ENCODE results near the gene NRXN3. TPM values are rescaled to one million over a fixed set of nuclear protein-coding genes. Genes with fewer than 3 reads are reported as not detected.

The NRXN3 gene
- total RNA-seq, 1 experiment from 2014 or later, result 1.1 TPM

GRCh38 chr14:78335531-78335930, 165.4 kb downstream of the NRXN3 start:
- Histone ChIP-seq H3K27me3 (ENCODE audit: low read length) (no peaks in the 10 kb centered on the region), H3K79me2 (ENCODE audit: low read length) (no peaks in the 10 kb centered on the region), H3K9me2 (replicated peaks; ENCODE audit: low read length) (no peaks in the 10 kb centered on the region), H3K9me3 (ENCODE audit: low read length) (no peaks in the 10 kb centered on the region), H4K20me1 (ENCODE audit: low read length) (no peaks in the 10 kb centered on the region), H3F3A (ENCODE audit: low read length, unreplicated experiment) (no peaks in the 10 kb centered on the region), H3K36me3 (ENCODE audit: low read depth, low read length) (no peaks in the 10 kb centered on the region), H3K9ac (ENCODE audit: low read length) (no peak overlapping the region), H3K4me1 (ENCODE audit: insufficient read depth, low read length) (no peaks in the 10 kb centered on the region), H2AFZ (ENCODE audit: low read length) (no peak overlapping the region), H3K27ac (ENCODE audit: low read length) (no peak overlapping the region), H3K4me2 (ENCODE audit: low read length) (no peak overlapping the region), H3K4me3 (ENCODE audit: low read length) (no peak overlapping the region)
- ATAC-seq (no peak), DNase-seq (no peak)
- CTCF ChIA-PET, result no interaction called here
- intact Hi-C loops (cut with micrococcal nuclease), result no loop called here
- no TSS peak for BruUV-seq (replicated peaks)
- TF ChIP-seq CTCF (conservative IDR thresholded peaks at IDR 0.05; ENCODE audit: low read depth, low read length) (no peak), EZH2phosphoT487 (IDR thresholded peaks at IDR 0.05; ENCODE audit: borderline replicate concordance, low read length) (no peak), EZH2 (IDR thresholded peaks at IDR 0.05; ENCODE audit: low read length, unreplicated experiment) (no peak)
- POLR2A ChIA-PET (ENCODE audit: unreplicated experiment), result no interaction called here

- H3K27me3 ChIP-seq (ENCODE audit: low read length), result no peaks in the 10 kb centered on the region
- intact Hi-C loops (cut with micrococcal nuclease), result no loop called here
- no peak for ATAC-seq
- no TSS peak for BruUV-seq (replicated peaks)
- H3K27ac ChIP-seq (ENCODE audit: low read length), result no peak overlapping the region
- POLR2A ChIA-PET (ENCODE audit: unreplicated experiment), result no interaction called here
- no peak overlapping the region for H2AFZ ChIP-seq (ENCODE audit: low read length)
- no peaks in the 10 kb centered on the region for H3K9me2 ChIP-seq (replicated peaks; ENCODE audit: low read length)
- CTCF ChIA-PET, result no interaction called here
- H3K9ac ChIP-seq (ENCODE audit: low read length), result no peak overlapping the region
- DNase-seq, result no peak
- H3K4me2 ChIP-seq (ENCODE audit: low read length), result no peak overlapping the region
- H3F3A ChIP-seq (ENCODE audit: low read length, unreplicated experiment), result no peaks in the 10 kb centered on the region
- no peaks in the 10 kb centered on the region for H3K4me1 ChIP-seq (ENCODE audit: insufficient read depth, low read length)
- no peaks in the 10 kb centered on the region for H3K9me3 ChIP-seq (ENCODE audit: low read length)
- no peaks in the 10 kb centered on the region for H4K20me1 ChIP-seq (ENCODE audit: low read length)
- TF ChIP-seq EZH2 (IDR thresholded peaks at IDR 0.05; ENCODE audit: low read length, unreplicated experiment), result no peak
- TF ChIP-seq EZH2phosphoT487 (IDR thresholded peaks at IDR 0.05; ENCODE audit: borderline replicate concordance, low read length), result no peak
- no peak for TF ChIP-seq CTCF (conservative IDR thresholded peaks at IDR 0.05; ENCODE audit: low read depth, low read length)
- no peaks in the 10 kb centered on the region for H3K36me3 ChIP-seq (ENCODE audit: low read depth, low read length)
- no peak overlapping the region for H3K4me3 ChIP-seq (ENCODE audit: low read length)
- no peaks in the 10 kb centered on the region for H3K79me2 ChIP-seq (ENCODE audit: low read length)
Observed at GRCh38 chr14:78340250-78340649, 170.1 kb downstream of the NRXN3 start.

- Histone ChIP-seq H4K20me1 (ENCODE audit: low read length) (no peaks in the 10 kb centered on the region), H3K79me2 (ENCODE audit: low read length) (no peaks in the 10 kb centered on the region)
- no peak for ATAC-seq
Observed at GRCh38 chr14:78341827-78342389, 171.7 kb downstream of the NRXN3 start.

More at GRCh38 chr14:78341827-78342389, 171.7 kb downstream of the NRXN3 start:
- H2AFZ ChIP-seq (ENCODE audit: low read length), result no peak overlapping the region
- no peak overlapping the region for H3K4me2 ChIP-seq (ENCODE audit: low read length)
- H3K36me3 ChIP-seq (ENCODE audit: low read depth, low read length), result no peaks in the 10 kb centered on the region
- no peak overlapping the region for H3K9ac ChIP-seq (ENCODE audit: low read length)
- no peaks in the 10 kb centered on the region for H3F3A ChIP-seq (ENCODE audit: low read length, unreplicated experiment)
- no peak overlapping the region for H3K27ac ChIP-seq (ENCODE audit: low read length)
- H3K9me3 ChIP-seq (ENCODE audit: low read length), result no peaks in the 10 kb centered on the region
- no peaks in the 10 kb centered on the region for H3K9me2 ChIP-seq (replicated peaks; ENCODE audit: low read length)
- H3K4me3 ChIP-seq (ENCODE audit: low read length), result no peak overlapping the region
- TF ChIP-seq EZH2 (IDR thresholded peaks at IDR 0.05; ENCODE audit: low read length, unreplicated experiment) (no peak), EZH2phosphoT487 (IDR thresholded peaks at IDR 0.05; ENCODE audit: borderline replicate concordance, low read length) (no peak), CTCF (conservative IDR thresholded peaks at IDR 0.05; ENCODE audit: low read depth, low read length) (no peak)
- no peaks in the 10 kb centered on the region for H3K4me1 ChIP-seq (ENCODE audit: insufficient read depth, low read length)
- intact Hi-C loops (cut with micrococcal nuclease), result no loop called here
- H3K27me3 ChIP-seq (ENCODE audit: low read length), result no peaks in the 10 kb centered on the region
- POLR2A ChIA-PET (ENCODE audit: unreplicated experiment), result no interaction called here
- CTCF ChIA-PET, result no interaction called here
- no TSS peak for BruUV-seq (replicated peaks)
- no peak for DNase-seq
